ENCODE results near the gene DUSP9.

The DUSP9 gene

DNA sequence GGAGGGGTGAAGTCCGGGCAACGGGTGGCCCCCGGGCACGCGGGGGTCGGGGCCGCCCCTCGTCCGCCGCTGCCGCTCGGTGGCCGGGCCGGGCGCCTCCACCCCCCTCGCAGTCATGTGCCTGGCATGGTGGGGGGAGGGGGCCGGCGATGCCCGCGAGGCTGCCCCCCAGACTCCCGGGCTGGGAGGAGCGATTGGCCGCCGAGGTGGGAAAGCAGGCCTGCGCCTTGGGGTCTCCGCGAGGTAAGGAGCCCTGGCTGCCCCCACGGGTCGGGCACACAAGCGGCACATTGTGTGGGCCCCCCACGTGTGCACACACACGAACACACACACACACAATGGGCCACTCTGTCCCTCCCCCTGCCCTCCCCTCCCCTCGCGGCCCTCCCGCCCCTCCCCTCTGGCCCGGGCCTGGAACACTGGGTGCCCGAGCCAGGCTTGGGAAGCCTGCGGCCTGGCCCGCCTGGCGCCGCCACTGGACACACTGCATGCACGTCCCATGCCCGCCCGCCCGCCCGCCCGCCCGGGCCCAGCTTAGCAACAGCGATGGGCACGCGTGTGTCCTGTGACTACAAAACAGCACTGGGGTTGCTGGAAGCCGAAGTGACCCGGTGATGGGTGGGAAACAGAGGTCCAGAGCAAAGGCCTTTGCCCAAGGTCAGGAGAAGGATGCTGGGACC lies 42.0 kb downstream of the DUSP9 start (continued):
- TF ChIP-seq, protein P1, sequence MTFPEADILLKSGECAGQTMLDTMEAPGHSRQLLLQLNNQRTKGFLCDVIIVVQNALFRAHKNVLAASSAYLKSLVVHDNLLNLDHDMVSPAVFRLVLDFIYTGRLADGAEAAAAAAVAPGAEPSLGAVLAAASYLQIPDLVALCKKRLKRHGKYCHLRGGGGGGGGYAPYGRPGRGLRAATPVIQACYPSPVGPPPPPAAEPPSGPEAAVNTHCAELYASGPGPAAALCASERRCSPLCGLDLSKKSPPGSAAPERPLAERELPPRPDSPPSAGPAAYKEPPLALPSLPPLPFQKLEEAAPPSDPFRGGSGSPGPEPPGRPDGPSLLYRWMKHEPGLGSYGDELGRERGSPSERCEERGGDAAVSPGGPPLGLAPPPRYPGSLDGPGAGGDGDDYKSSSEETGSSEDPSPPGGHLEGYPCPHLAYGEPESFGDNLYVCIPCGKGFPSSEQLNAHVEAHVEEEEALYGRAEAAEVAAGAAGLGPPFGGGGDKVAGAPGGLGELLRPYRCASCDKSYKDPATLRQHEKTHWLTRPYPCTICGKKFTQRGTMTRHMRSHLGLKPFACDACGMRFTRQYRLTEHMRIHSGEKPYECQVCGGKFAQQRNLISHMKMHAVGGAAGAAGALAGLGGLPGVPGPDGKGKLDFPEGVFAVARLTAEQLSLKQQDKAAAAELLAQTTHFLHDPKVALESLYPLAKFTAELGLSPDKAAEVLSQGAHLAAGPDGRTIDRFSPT (tag by site-specific recombination; IDR thresholded peaks at IDR 0.05) = peak; percentile 53; the same call in 1 of the 2 replicates
- TF ChIP-seq, protein P2, sequence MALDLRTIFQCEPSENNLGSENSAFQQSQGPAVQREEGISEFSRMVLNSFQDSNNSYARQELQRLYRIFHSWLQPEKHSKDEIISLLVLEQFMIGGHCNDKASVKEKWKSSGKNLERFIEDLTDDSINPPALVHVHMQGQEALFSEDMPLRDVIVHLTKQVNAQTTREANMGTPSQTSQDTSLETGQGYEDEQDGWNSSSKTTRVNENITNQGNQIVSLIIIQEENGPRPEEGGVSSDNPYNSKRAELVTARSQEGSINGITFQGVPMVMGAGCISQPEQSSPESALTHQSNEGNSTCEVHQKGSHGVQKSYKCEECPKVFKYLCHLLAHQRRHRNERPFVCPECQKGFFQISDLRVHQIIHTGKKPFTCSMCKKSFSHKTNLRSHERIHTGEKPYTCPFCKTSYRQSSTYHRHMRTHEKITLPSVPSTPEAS (tag by site-specific recombination; IDR thresholded peaks at IDR 0.05) = peak; percentile 92

DNA sequence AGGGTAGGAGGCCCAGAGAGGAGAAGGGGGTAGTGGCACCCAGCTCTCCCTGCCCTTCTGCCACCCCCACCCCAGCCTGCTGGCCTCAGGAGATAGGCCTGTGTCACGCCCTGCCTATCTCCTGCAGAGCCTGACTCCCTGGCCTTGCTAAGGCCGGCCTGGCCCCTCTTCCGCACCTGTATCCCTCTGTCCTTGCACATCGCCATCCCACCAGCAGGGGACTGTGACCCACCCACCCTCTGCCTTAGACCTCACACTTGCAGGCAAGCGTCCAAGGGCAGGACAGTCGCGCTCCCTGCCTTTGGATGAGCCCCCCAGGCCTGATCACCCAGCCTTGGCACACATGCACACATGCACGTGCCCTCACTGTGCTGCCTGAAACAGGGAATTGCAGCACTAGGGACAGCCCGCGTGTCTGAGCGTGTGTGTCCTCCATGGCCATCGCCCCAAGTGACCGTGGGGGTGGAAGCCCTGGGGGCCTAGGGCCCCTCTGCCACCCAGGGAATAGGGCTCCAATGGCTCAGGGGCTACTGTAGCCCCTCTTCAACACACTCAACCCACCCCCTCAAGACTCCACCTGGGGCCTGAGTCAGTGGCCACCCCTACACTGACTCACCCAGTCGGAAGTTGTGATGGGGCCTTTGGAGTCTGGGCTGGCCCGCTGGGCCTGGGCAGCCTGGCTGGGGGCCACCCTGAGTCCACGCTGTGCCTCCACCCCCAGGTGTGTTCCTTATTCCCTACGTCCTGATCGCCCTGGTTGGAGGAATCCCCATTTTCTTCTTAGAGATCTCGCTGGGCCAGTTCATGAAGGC lies 42.9 kb downstream of the DUSP9 start:
- Histone ChIP-seq H3K4me3 (ENCODE audit: low read depth, low read length) (peak overlapping the region; percentile 57), H3K27ac (ENCODE audit: extremely low read depth, low read depth, low read length) (no peak overlapping the region), H3K36me3 (ENCODE audit: control insufficient read depth in 2 of 2, insufficient read depth in 1 of 2, low read length in 2 of 2) (peaks cover 0 to 51% of the 10 kb centered on the region in 2 experiments; a peak in 1 of 3 replicates), H3K9me3 (ENCODE audit: control insufficient read depth, insufficient read depth, low read depth, low read length) (no peaks in the 10 kb centered on the region), H3K4me1 (ENCODE audit: control insufficient read depth, insufficient read depth, low read length) (no peaks in the 10 kb centered on the region)
- ChIA-PET POLR2A (interaction anchor here (0.9 kb wide), 1 partner anchor 19 kb away, joined by 3 read pairs; no protein-coding TSS in a partner anchor), CTCF (no interaction called here)
- TF ChIP-seq SCRT2 (tag by site-specific recombination; IDR thresholded peaks at IDR 0.05) (0 out of 2 replicates have a peak, but pooled peaks have one; percentile 23), ZBTB8A (tag by site-specific recombination; IDR thresholded peaks at IDR 0.05) (no peak), ZNF416 (tag by site-specific recombination; IDR thresholded peaks at IDR 0.05) (no peak), ZNF274 (IDR thresholded peaks at IDR 0.05; ENCODE audit: low read length) (no peak), ZNF274 (tag by site-specific recombination; IDR thresholded peaks at IDR 0.05; ENCODE audit: borderline replicate concordance) (no peak), EGR2 (tag by site-specific recombination; IDR thresholded peaks at IDR 0.05; ENCODE audit: low read depth) (0 out of 2 replicates have a peak, but pooled peaks have one; percentile 17), GLIS2 (tag by site-specific recombination; IDR thresholded peaks at IDR 0.05) (peak; percentile 66), ZNF112 (tag by site-specific recombination; IDR thresholded peaks at IDR 0.05) (no peak), GLIS1 (tag by site-specific recombination; IDR thresholded peaks at IDR 0.05) (peak; percentile 57), ZNF211 (tag by site-specific recombination; IDR thresholded peaks at IDR 0.05; ENCODE audit: low read depth) (no peak), ZSCAN30 (tag by site-specific recombination; IDR thresholded peaks at IDR 0.05) (no peak), ZNF133 (tag by site-specific recombination; IDR thresholded peaks at IDR 0.05) (no peak)
- TF ChIP-seq, protein P3, sequence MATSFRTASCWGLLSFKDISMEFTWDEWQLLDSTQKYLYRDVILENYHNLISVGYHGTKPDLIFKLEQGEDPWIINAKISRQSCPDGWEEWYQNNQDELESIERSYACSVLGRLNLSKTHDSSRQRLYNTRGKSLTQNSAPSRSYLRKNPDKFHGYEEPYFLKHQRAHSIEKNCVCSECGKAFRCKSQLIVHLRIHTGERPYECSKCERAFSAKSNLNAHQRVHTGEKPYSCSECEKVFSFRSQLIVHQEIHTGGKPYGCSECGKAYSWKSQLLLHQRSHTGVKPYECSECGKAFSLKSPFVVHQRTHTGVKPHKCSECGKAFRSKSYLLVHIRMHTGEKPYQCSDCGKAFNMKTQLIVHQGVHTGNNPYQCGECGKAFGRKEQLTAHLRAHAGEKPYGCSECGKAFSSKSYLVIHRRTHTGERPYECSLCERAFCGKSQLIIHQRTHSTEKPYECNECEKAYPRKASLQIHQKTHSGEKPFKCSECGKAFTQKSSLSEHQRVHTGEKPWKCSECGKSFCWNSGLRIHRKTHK (tag by site-specific recombination; IDR thresholded peaks at IDR 0.05) = no peak
- TF ChIP-seq, protein P4, sequence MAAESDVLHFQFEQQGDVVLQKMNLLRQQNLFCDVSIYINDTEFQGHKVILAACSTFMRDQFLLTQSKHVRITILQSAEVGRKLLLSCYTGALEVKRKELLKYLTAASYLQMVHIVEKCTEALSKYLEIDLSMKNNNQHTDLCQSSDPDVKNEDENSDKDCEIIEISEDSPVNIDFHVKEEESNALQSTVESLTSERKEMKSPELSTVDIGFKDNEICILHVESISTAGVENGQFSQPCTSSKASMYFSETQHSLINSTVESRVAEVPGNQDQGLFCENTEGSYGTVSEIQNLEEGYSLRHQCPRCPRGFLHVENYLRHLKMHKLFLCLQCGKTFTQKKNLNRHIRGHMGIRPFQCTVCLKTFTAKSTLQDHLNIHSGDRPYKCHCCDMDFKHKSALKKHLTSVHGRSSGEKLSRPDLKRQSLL (tag by site-specific recombination; IDR thresholded peaks at IDR 0.05) = no peak
- TF ChIP-seq, protein P5, sequence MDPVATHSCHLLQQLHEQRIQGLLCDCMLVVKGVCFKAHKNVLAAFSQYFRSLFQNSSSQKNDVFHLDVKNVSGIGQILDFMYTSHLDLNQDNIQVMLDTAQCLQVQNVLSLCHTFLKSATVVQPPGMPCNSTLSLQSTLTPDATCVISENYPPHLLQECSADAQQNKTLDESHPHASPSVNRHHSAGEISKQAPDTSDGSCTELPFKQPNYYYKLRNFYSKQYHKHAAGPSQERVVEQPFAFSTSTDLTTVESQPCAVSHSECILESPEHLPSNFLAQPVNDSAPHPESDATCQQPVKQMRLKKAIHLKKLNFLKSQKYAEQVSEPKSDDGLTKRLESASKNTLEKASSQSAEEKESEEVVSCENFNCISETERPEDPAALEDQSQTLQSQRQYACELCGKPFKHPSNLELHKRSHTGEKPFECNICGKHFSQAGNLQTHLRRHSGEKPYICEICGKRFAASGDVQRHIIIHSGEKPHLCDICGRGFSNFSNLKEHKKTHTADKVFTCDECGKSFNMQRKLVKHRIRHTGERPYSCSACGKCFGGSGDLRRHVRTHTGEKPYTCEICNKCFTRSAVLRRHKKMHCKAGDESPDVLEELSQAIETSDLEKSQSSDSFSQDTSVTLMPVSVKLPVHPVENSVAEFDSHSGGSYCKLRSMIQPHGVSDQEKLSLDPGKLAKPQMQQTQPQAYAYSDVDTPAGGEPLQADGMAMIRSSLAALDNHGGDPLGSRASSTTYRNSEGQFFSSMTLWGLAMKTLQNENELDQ (tag by site-specific recombination; IDR thresholded peaks at IDR 0.05; ENCODE audit: low read depth) = no peak
- TF ChIP-seq, protein P6, sequence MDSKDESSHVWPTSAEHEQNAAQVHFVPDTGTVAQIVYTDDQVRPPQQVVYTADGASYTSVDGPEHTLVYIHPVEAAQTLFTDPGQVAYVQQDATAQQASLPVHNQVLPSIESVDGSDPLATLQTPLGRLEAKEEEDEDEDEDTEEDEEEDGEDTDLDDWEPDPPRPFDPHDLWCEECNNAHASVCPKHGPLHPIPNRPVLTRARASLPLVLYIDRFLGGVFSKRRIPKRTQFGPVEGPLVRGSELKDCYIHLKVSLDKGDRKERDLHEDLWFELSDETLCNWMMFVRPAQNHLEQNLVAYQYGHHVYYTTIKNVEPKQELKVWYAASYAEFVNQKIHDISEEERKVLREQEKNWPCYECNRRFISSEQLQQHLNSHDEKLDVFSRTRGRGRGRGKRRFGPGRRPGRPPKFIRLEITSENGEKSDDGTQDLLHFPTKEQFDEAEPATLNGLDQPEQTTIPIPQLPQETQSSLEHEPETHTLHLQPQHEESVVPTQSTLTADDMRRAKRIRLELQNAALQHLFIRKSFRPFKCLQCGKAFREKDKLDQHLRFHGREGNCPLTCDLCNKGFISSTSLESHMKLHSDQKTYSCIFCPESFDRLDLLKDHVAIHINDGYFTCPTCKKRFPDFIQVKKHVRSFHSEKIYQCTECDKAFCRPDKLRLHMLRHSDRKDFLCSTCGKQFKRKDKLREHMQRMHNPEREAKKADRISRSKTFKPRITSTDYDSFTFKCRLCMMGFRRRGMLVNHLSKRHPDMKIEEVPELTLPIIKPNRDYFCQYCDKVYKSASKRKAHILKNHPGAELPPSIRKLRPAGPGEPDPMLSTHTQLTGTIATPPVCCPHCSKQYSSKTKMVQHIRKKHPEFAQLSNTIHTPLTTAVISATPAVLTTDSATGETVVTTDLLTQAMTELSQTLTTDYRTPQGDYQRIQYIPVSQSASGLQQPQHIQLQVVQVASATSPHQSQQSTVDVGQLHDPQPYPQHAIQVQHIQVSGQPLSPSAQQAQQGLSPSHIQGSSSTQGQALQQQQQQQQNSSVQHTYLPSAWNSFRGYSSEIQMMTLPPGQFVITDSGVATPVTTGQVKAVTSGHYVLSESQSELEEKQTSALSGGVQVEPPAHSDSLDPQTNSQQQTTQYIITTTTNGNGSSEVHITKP (tag by site-specific recombination; IDR thresholded peaks at IDR 0.05) = no peak
- TF ChIP-seq, protein P7, sequence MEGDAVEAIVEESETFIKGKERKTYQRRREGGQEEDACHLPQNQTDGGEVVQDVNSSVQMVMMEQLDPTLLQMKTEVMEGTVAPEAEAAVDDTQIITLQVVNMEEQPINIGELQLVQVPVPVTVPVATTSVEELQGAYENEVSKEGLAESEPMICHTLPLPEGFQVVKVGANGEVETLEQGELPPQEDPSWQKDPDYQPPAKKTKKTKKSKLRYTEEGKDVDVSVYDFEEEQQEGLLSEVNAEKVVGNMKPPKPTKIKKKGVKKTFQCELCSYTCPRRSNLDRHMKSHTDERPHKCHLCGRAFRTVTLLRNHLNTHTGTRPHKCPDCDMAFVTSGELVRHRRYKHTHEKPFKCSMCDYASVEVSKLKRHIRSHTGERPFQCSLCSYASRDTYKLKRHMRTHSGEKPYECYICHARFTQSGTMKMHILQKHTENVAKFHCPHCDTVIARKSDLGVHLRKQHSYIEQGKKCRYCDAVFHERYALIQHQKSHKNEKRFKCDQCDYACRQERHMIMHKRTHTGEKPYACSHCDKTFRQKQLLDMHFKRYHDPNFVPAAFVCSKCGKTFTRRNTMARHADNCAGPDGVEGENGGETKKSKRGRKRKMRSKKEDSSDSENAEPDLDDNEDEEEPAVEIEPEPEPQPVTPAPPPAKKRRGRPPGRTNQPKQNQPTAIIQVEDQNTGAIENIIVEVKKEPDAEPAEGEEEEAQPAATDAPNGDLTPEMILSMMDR (tag by site-specific recombination; IDR thresholded peaks at IDR 0.05) = peak; percentile 71

All from HEK293 (cell line).